Skin of body (tissue), 2 donors: ENCODE results near the gene JARID2. TPM values are rescaled to one million over a fixed set of nuclear protein-coding genes. Genes with fewer than 3 reads are reported as not detected.

Source experiments
- DNase-seq: peaks from one replicate; lab custom pipeline; 2025; lab: John Stamatoyannopoulos, UW
- total RNA-seq: library from RNA; depleted of rRNA; stranded (reverse); fragments of >200 nt; gene quantifications from one replicate; pipeline ENCODE4 v1.2.3, GENCODE V29; 2014

The JARID2 gene
- total RNA-seq, 1 donor from 2014 or later: 17.5 TPM

- DNase-seq: no peak
These were observed 106.4 kb downstream of the JARID2 start for GRCh38 chr6:15352220-15352619.

- DNase-seq: no peak
These were observed 107.0 kb downstream of the JARID2 start for GRCh38 chr6:15352845-15353244.

GRCh38 chr6:15355683-15356099 lies 109.8 kb downstream of the JARID2 start:
- DNase-seq: no peak

GRCh38 chr6:15356179-15356578 lies 110.3 kb downstream of the JARID2 start:
- DNase-seq: no peak

- DNase-seq: no peak
These were observed 111.1 kb downstream of the JARID2 start for GRCh38 chr6:15356937-15357336.

GRCh38 chr6:15357782-15358181 lies 111.9 kb downstream of the JARID2 start:
- DNase-seq: no peak

GRCh38 chr6:15358579-15359327 lies 112.9 kb downstream of the JARID2 start:
- DNase-seq: no peak

GRCh38 chr6:15359335-15359862 lies 113.5 kb downstream of the JARID2 start:
- DNase-seq: no peak

GRCh38 chr6:15360300-15360699 lies 114.4 kb downstream of the JARID2 start:
- DNase-seq: no peak

- no peak for DNase-seq
These were observed 115.3 kb downstream of the JARID2 start for GRCh38 chr6:15361197-15361596.

GRCh38 chr6:15362274-15363160 lies 116.6 kb downstream of the JARID2 start:
- no peak for DNase-seq

GRCh38 chr6:15363164-15363522 lies 117.3 kb downstream of the JARID2 start:
- DNase-seq: no peak

- no peak for DNase-seq
These were observed 117.9 kb downstream of the JARID2 start for GRCh38 chr6:15363523-15364400.

GRCh38 chr6:15364401-15365037 lies 118.7 kb downstream of the JARID2 start:
- no peak for DNase-seq

GRCh38 chr6:15365273-15365687 lies 119.4 kb downstream of the JARID2 start:
- DNase-seq: peak; percentile 87

GRCh38 chr6:15366003-15366535 lies 120.2 kb downstream of the JARID2 start:
- DNase-seq: peak; percentile 14

GRCh38 chr6:15366879-15367278 lies 121.0 kb downstream of the JARID2 start:
- no peak for DNase-seq

- no peak for DNase-seq
These were observed 122.3 kb downstream of the JARID2 start for GRCh38 chr6:15368186-15368585.

- no peak for DNase-seq
These were observed 123.0 kb downstream of the JARID2 start for GRCh38 chr6:15368873-15369272.

GRCh38 chr6:15369838-15370237 lies 124.0 kb downstream of the JARID2 start:
- peak; percentile 25 for DNase-seq
